Erythroblast (primary cell): ENCODE measurements around the gene FURIN.
"Not testable (repeated sequence)": the region's sequence is repeated elsewhere in the genome, so short reads cannot be mapped to it uniquely, and the experiment has no call there.

Source experiments
- DNase-seq, 2 experiments: peaks; one replicate each; lab custom pipeline; 2025; lab: John Stamatoyannopoulos, UW
- GATA1 ChIP-seq: IDR thresholded peaks from 2 replicates; pipeline ENCODE4 v1.6.1; 2011; ENCODE audit warnings: low read depth, mild to moderate bottlenecking, control low read depth, low read length, moderate library complexity
- POLR2A ChIP-seq: IDR thresholded peaks from 2 replicates; pipeline ENCODE4 v1.6.1; 2011; ENCODE audit warnings: mild to moderate bottlenecking, low read length

The FURIN gene

GRCh38 chr15:90902840-90903732 is 34.7 kb downstream of the FURIN start, which contains the start of gene MAN2A2:
MAN2A2 (plus strand) TSS chr15:90903302; CDS start chr15:90904208, 906 bp downstream.
- TF ChIP-seq GATA1 (no peak), POLR2A (peak; percentile 95)
- DNase-seq, result peak; percentile 92 to 93

- DNase-seq, result peak; percentile 88
- TF ChIP-seq POLR2A (peak; percentile 45), GATA1 (no peak)
Observed at GRCh38 chr15:90903733-90904536, 35.5 kb downstream of the FURIN start.

GRCh38 chr15:90904746-90905145 is 36.4 kb downstream of the FURIN start:
- no peak for TF ChIP-seq POLR2A
- TF ChIP-seq GATA1, result no peak
- DNase-seq, result no peak

GRCh38 chr15:90905306-90906180 is 37.2 kb downstream of the FURIN start:
- DNase-seq, result no peak
- TF ChIP-seq GATA1 (no peak), POLR2A (no peak)

- no peak for DNase-seq
- TF ChIP-seq GATA1, result no peak
- TF ChIP-seq POLR2A, result no peak
Observed at GRCh38 chr15:90906181-90906849, 37.9 kb downstream of the FURIN start.

GRCh38 chr15:90907051-90907660 is 38.8 kb downstream of the FURIN start:
- no peak for TF ChIP-seq POLR2A
- TF ChIP-seq GATA1, result no peak

GRCh38 chr15:90907838-90908507 is 39.6 kb downstream of the FURIN start:
- DNase-seq, result no peak
- TF ChIP-seq GATA1, result no peak
- TF ChIP-seq POLR2A, result no peak

More at GRCh38 chr15:90907051-90907660, 38.8 kb downstream of the FURIN start:
- no peak for DNase-seq

- DNase-seq, result not testable (repeated sequence)
Observed at GRCh38 chr15:90909449-90909848, 41.1 kb downstream of the FURIN start.

- TF ChIP-seq GATA1 (no peak), POLR2A (no peak)
- no peak for DNase-seq
Observed at GRCh38 chr15:90909976-90910375, 41.6 kb downstream of the FURIN start.

- DNase-seq, result no peak
Observed at GRCh38 chr15:90910441-90911301, 42.3 kb downstream of the FURIN start.

GRCh38 chr15:90911302-90911623 is 42.9 kb downstream of the FURIN start:
- TF ChIP-seq GATA1 (no peak), POLR2A (no peak)
- no peak for DNase-seq

More at GRCh38 chr15:90910441-90911301, 42.3 kb downstream of the FURIN start:
- TF ChIP-seq GATA1, result no peak
- TF ChIP-seq POLR2A, result no peak
